Epithelial cell of esophagus (primary cell): ENCODE results near the gene REEP5.
"Not testable (repeated sequence)": the region's sequence is repeated elsewhere in the genome, so short reads cannot be mapped to it uniquely, and the experiment has no call there.

ENCODE experiments used
- DNase-seq: peaks from one replicate; pipeline ENCODE4 v3.0.0; 2010; ENCODE audit warnings: low read depth
- H3K4me3 ChIP-seq: 2 replicates; pipeline ENCODE4 v1.5.1; 2011; ENCODE audit warnings: mild to moderate bottlenecking, low read length, control low read depth
- TF ChIP-seq, protein P1 (sequence below): IDR thresholded peaks from 2 replicates; pipeline ENCODE4 v1.5.1; 2011; ENCODE audit warnings: low read depth, mild to moderate bottlenecking, low read length, control low read depth, inconsistent platforms; ENCODE audit not compliant: insufficient read depth; ENCODE audit errors: missing control alignments

REEP5 gene

DNA sequence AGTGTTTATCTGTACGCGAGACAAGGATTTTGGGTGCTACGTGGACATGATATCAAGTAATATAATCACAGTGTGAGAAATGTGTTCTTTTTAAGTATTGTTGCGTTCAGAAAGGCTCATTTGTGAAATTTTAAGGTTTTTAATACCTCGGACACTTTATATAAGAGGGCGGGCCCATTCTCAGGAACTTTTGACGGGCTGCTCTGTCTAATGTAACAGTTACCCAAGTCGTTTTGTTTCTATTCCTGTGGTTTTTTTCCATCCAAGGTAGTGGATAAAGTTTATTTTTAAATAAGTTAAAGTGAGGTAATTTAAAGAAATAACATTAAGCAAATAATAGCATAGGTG, 60.4 kb downstream of the REEP5 start:
- H3K4me3 ChIP-seq = peak overlapping the region; percentile 99
- TF ChIP-seq, protein P1, sequence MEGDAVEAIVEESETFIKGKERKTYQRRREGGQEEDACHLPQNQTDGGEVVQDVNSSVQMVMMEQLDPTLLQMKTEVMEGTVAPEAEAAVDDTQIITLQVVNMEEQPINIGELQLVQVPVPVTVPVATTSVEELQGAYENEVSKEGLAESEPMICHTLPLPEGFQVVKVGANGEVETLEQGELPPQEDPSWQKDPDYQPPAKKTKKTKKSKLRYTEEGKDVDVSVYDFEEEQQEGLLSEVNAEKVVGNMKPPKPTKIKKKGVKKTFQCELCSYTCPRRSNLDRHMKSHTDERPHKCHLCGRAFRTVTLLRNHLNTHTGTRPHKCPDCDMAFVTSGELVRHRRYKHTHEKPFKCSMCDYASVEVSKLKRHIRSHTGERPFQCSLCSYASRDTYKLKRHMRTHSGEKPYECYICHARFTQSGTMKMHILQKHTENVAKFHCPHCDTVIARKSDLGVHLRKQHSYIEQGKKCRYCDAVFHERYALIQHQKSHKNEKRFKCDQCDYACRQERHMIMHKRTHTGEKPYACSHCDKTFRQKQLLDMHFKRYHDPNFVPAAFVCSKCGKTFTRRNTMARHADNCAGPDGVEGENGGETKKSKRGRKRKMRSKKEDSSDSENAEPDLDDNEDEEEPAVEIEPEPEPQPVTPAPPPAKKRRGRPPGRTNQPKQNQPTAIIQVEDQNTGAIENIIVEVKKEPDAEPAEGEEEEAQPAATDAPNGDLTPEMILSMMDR = no peak
- no peak for DNase-seq

- TF ChIP-seq, protein P1 = peak; percentile 5
- peak; percentile 99 for DNase-seq
- H3K4me3 ChIP-seq = peak within 1 kb of the TSS; percentile 99
These were observed 60.9 kb downstream of the REEP5 start, which contains the start of gene SRP19 for GRCh38 chr5:112860929-112861637. Gene SRP19, plus strand, starts transcription at chr5:112861287. Its CDS starts 90 bp downstream, at chr5:112861377.

DNA sequence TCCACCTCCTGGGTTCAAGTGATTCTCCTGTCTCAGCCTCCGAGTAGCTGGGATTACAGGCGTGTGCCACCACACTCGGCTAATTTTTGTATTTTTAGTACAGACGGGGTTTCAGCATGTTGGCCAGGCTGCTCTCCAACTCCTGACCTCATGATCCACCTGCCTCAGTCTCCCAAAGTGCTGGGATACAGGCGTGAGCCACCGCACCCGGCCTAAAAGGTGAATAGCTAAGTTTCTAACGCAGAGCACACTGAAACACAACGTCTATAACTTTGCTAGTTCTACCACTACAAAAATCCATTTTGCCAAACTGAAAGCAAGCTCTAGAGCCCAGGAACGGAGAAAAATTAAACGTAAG, 61.5 kb downstream of the REEP5 start:
- peak overlapping the region; percentile 99 for H3K4me3 ChIP-seq
- DNase-seq = not testable (repeated sequence)

DNA sequence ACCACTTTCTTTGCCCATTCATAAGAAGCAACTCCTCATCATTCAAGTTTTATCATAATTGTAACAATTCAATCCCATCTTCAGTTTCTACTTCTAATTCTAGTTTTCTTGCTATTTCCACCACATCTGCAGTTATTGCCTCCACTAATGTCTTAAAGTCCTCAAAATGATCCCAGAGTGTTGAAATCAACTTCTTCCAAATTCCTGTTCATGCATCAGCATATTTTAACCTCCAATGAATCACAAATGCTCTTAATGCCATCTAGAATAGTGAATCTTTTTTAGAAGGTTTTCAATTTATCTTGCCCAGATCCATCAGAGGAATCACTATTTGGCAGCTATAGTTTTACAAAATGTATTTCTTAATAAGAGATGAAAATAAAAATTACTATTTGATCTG, 64.2 kb downstream of the REEP5 start:
- no peak overlapping the region for H3K4me3 ChIP-seq
- TF ChIP-seq, protein P1 = no peak
- no peak for DNase-seq

DNA sequence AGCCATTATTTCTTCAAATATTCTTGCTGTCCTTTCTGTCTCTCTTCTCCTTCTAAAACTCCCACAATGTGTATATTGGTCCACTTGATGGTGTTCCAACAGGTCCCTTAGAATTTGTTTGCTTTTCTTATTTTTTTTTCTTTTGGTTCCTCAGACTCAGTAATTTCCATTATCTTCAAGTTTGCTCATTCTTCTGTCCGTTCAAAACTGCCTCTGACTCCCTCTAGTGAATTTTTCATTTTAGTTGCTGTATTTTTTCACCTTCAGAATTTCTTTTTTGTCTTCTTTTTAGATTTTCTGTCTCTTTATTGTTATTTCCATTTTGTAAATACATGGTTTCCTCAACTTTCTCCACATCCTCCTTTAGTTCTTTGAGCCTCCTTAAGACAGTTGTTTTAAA, 67.4 kb downstream of the REEP5 start:
- TF ChIP-seq, protein P1 = no peak
- H3K4me3 ChIP-seq = no peak overlapping the region
- DNase-seq = no peak

DNA sequence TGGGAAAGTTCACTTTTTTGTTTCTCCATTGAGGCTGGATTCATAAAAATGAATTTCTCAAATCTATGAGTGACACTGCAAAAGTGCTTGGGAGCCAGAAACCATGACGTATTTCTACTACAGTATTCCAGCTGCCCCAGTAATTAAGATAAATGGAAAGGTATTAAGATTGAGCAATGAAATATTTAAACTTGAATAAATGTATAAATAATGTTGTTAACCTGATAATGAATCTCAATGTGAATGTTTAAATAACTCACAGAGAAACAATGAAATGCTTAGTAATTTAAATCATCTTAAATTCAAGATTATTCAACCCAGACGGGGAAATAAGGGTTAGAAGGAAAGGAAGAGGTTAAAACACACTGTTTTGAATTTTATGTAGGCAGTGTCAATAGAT, 72.1 kb downstream of the REEP5 start:
- DNase-seq = no peak
- TF ChIP-seq, protein P1 = no peak
- H3K4me3 ChIP-seq = no peak overlapping the region

DNA sequence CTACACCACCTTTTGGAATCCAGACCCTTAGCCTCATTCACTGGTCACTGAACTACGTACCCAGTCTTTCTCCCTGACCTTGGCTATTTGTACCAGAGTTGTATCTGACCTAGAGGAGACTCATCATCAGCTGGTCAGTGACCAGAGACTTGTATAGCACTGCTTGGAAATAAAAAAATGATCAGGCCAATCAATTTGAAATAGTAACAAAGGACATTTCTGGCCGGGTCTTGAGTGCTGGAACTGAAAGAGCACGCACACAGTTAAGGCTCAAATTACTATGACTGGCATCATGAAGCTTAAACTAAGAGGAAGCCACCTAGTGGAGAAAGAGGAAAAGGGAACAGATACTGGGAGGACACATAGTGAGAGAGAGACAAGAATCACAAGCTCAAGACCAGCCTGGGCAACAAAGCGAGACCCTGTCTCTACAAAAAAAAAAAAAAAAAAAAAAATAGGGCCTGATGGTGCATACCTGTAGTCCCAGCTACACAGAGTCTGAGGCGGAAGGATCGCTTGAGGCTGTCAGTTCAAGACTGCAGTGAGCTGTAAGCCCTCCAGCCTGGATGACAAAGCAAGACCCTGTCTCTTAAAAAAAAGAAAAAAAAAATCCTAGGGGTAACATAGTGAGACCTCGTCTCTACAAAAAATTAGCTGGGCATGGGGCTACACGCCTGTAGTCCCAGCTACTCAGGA, 73.8 kb downstream of the REEP5 start:
- H3K4me3 ChIP-seq = no peak overlapping the region
- DNase-seq = peak; percentile 77
- TF ChIP-seq, protein P1 = peak; percentile 81
